T-helper 22 cell (primary cell): Measurements from ENCODE around the gene LIN37.
"Not testable (repeated sequence)": the region's sequence is repeated elsewhere in the genome, so short reads cannot be mapped to it uniquely, and the experiment has no call there.

ENCODE experiments used
- DNase-seq: peaks from one replicate; pipeline ENCODE4 v3.0.0-alpha.2; 2020; ENCODE audit warnings: low read depth

LIN37 gene

GRCh38 chr19:35789978-35790944, 41.9 kb downstream of the LIN37 start:
- DNase-seq, result no peak

- DNase-seq, result no peak
These were observed 42.8 kb downstream of the LIN37 start for GRCh38 chr19:35790981-35791813.

- DNase-seq, result no peak
These were observed 43.5 kb downstream of the LIN37 start for GRCh38 chr19:35791814-35792279.

- no peak for DNase-seq
These were observed 43.9 kb downstream of the LIN37 start for GRCh38 chr19:35792312-35792711.

GRCh38 chr19:35792888-35793287, 44.5 kb downstream of the LIN37 start:
- DNase-seq, result no peak

- DNase-seq, result no peak
These were observed 45.2 kb downstream of the LIN37 start for GRCh38 chr19:35793381-35794165.

- DNase-seq, result not testable (repeated sequence)
These were observed 47.2 kb downstream of the LIN37 start for GRCh38 chr19:35795564-35795963.

GRCh38 chr19:35796645-35797542, 48.5 kb downstream of the LIN37 start:
- DNase-seq, result no peak

GRCh38 chr19:35797663-35798062, 49.3 kb downstream of the LIN37 start:
- DNase-seq, result no peak

- no peak for DNase-seq
These were observed 53.5 kb downstream of the LIN37 start for GRCh38 chr19:35801828-35802227.
